ENCODE data around the gene MCTP1.

MCTP1 gene

GRCh38 chr5:95284572-95285408 is at the start of gene MCTP1:
Gene MCTP1, minus strand, starts transcription at chr5:95285094.
- DNase-seq = peak; percentile 13 to 20

DNA sequence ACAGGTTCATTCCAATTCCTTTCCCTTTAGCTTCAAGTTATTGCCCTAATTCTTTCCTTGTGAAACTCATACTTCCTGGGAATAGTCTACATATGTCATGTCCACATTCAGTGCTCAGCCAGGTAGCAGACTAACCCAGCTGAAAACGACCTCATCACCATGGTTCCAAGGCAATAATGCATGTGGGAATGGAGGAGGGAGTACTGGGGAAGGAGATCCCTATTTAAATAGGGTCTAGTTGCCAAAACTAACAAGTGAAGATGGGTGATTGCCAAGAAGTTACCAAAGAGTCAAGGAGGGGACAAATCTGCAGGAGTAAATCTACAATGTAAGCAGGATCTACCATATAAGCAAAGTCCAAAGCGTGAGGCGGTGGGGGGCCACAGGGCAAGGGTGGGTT is 47.3 kb upstream of the MCTP1 start:
- no peak for DNase-seq

- DNase-seq = no peak
Observed at GRCh38 chr5:95331358-95331757, 46.5 kb upstream of the MCTP1 start.

DNA sequence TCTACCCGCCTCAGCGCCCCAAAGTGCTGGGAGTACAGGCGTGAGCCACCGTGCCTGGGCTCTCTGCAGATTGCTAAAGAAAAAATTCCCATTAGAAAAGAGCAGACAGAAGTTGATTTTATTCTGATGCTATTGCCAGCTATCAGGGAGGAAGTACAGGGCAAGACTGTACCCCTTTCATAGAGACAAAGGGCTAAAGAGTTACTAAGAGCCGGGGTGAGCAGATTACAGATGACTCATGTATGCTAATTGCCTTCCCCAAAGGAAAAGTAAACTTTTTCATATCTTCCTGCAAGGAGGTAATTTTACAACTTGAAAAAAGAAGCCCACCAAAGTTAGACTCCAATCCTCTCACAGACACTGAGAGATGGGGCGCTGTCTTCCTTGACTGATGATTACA is 42.3 kb upstream of the MCTP1 start:
- DNase-seq = no peak

DNA sequence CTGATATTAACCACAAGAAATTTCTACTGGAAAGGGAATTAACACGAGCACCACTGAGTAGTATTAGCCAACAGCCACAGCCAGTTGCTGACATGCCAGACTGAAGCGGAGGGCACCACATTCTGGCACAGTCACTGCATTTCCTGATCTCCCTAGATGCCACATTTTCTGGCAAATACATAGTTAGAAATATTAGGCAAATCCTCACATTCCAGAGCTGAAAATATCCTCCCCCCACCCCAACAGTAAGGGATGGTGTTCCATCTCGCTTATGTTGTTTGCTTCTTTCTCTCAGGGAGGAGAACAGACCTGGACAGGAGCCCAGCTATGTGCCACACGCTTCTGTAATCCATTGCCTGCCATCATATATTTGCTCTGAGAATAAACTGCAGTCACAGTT is 32.8 kb upstream of the MCTP1 start:
- DNase-seq = no peak

DNA sequence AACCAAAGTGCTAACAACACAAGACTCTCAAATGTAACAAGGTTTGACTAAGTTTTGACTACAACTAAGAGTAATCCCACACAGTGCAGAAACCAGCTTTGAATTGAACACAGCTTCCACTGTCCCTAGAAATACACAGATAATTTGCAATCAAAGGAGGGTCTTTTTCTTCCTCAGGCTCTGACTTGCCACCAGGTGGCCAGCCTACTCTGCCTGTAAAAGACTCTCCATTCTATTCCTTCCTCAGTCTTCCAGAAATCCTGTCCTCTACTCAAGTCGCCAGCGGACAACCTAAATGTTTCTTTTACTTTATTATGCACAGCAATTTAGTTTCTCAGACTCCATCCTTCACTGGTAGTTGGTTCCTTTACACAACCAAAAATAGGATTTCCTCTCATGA is 32.2 kb upstream of the MCTP1 start:
- no peak for DNase-seq

DNA sequence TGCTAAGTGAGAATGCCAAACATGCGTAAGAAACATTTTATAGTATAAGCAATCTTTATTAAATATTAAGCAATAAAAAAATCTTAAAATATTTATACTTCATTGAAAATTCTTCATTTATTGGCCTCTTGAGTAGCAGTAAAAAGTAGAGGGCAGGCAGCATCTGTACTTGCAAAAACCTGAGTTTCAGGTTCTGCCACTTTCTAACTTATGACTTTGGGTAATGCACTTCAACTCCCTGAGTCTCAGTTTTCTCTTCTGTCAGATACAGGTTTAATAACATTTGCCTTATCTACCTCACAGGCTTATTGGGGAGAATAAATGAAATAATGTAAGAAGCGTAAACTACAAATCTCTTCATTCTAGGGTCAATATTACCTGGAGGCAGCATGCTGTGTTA is 19.8 kb upstream of the MCTP1 start:
- DNase-seq = no peak

GRCh38 chr5:95298651-95299050 is 13.8 kb upstream of the MCTP1 start:
- DNase-seq = no peak

GRCh38 chr5:95296291-95296690 is 11.4 kb upstream of the MCTP1 start:
- no peak for DNase-seq

DNA sequence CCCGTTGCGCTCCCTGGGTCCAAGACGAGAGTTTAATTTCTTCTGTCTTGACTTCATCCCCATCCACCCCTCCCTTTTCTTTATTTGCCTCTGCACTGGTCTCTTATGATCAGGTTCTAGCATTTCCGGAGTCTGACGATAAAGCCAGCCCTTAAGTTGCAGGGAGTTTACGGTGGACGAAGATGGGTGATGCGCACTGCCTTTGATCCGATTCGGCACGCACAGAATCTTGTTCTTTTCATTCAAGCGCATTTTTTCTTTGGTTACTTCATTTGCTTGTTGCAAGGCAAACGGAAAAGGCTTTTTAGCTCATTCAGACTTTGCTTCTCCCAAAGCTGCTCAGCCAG is 488 bp upstream of the MCTP1 start:
- DNase-seq = no peak

DNA sequence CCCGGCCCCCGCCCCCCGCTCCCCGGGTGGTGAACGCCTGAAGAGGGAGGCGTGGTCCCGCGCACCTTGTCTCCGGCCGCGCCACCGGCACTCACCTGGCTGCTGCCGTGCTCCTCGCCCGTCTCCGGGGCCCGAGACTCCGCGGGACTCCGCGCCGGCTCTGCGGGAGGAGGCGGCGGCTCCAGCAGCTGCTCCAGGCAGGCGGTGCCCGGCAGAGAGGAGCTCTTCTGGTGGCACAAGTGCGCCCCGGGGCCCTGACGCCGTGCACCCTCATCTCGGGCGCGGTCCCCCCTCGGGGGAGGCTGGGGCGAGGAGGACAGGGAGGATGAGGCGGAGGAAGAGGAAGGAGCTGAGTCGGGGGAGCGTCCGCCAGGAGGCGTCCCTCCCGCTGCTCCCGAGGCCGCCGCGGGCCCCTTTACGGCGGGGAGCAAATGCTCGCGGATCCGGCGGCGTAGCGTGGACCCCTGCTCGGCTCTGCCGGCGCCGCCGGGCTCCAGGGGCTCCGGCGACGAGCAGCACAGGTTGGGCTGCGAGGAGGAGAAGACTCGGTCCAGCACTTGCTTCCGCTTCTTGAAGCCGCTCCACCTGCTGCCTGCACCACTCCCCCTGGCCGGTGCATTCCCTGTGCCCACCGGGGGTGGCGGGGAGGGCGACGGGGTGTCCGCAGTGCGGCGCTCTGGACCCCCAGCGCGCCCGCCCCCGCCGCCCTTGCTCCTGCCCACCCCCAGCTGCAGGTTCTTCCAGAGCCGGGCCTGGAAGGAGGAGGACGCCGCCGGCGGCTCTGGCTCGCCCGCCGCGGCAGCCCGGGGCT is 928 bp downstream of the MCTP1 start:
- peak; percentile 13 to 23 for DNase-seq

DNA sequence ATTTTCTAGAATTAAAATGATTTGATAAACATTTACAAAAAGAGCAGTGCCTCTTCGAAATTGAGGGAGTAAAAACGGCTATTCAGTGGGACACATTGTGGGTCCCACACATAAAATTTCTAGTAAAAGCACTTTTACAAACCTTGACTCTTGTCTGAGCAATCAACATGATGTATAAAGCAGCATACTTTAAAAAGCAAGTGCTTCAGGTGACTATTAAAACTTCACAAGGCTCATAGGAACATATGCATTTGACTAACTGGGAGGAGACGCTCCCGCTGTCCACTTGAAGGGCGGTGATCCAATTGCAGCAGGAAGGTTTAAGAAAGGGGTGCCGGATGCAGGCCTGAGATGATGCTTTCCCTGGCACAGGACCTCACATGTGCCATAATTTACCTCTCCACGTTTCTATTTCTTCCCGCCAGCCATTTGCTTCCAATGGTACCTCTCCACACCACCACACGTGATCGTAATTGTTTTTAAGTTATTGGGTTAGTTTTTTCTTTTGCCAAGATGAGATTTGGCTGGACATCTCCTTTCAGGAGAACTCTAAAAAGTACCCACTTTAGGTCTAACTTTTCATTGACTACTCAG is 1.8 kb downstream of the MCTP1 start:
- DNase-seq = no peak

DNA sequence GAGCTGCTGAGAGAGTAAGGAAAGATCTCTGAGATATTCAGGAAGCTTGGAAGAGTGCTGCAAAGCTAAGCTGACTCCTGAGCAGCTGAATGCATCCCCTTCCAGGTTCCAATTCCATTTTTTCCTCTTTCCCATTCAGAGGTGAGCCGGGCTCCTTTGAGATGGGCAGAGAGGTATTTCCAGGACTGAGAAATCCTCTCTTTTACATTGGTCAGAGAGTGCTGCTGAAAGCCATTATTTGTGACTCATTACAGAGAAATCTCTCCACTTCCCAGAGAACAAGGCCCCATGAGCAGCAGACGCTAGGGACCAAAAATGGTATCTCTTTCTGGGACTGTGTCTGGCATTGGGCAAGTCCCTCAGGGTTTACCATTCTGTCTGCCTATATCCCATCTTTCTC is 3.7 kb downstream of the MCTP1 start:
- DNase-seq = no peak

DNA sequence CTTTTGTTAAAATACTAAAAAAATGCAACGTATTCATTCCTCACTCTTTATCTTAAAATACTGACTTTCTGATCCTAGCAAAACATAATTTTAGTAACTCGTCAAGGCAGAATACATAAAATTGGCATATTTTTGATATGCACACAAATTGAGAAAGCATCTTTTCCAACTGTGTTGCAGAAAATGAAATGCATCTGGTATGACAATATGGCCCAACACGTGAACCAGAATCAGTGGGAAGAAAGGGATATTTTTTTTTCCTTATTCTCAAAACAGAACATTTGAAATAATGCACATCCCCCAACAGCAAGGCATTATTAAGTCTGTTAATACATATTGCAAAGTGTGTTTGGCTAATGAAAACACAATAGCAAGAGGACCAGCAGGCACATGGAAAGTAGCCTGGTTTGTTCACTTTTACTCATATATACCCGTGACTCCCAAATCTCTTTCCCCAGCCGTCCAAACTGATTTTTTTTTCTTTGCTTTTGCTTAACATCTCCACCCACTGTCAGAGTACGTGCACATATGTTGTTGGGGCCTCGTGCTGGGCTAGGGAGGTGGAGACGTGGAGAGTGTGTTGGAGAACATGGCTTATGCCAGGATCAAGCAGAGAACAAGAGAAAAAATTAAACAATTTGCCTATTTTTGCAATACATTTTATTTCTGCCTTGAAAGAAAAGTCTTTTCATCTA is 4.3 kb downstream of the MCTP1 start:
- no peak for DNase-seq

DNA sequence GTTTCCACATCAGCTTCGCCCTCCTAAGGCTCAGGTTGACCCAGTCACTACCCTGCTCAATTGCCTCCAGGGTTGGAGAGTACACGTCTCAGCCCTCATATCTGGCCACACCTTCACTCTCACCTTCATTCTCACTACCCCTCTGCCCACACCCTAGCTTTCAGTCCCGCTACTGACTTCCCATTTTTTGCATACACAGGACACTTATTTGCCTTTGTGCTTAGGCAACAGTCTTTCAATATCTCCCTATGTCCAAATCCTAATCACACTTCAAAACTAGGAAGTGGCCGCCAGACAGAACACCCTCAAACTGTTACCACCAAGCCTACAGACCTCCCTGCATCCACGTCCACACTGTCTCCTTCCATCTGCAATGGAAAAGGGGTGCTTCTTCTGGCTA is 10.9 kb downstream of the MCTP1 start:
- DNase-seq = no peak

DNA sequence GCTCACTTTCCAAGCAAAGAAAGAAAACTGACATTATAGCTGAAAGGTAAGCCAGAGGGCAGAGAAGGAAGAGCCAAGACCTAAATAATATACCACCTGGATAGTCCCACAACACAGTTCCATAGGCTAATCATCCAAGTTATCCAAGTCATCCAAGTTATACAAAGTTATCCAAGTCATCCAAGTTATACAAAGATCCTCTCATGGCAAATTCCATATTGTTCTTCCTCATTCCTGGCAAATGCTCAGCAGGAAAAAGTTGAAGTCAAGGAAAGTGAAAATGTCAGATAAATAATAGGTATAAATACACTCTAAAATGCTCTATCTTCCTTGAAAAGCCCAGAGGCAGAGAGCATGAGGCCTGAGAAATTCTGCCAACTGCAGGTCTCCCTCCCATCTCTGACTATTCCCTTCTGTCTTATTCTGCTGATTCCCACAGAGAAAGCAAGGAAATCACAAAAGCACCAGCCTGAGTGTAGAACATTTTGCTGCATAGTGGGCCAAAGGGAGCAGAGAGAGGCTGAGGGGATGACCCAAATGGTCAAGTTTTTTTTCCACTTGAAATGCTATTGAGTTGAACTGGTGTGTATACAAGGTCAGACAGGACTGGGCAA is 12.5 kb downstream of the MCTP1 start:
- no peak for DNase-seq

GRCh38 chr5:95262933-95263660 is 21.8 kb downstream of the MCTP1 start:
- DNase-seq = no peak

- DNase-seq = no peak
Observed at GRCh38 chr5:95261437-95262175, 23.3 kb downstream of the MCTP1 start.

- no peak for DNase-seq
Observed at GRCh38 chr5:95256991-95257390, 27.9 kb downstream of the MCTP1 start.

- DNase-seq = no peak
Observed at GRCh38 chr5:95256446-95256845, 28.4 kb downstream of the MCTP1 start.

DNA sequence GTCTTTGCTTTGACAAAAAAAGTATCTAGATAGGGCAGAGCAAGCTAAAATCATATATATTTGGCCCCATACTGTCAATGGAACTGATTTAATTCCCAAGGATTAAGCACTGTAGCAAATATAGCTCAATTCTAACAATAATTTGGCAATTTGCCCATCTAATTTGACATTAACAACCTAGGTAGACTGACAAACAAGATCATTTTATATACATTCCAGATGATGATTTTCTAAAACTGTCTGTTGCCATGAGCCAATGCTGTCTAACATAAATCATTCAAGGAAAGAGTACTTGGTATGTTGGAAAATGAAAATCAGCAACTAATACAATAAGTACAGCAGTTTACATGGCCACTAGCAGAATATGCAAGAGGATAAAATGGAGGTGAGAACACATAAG is 32.1 kb downstream of the MCTP1 start:
- DNase-seq = no peak

All from activated CD4-positive, alpha-beta T cell treated with anti-CD3 and anti-CD28 coated beads, Interleukin-2, amount 50 U/mL, for 48 hours (primary cell).